Osteoblast (primary cell): Measurements from ENCODE around the gene CCNA2. TPM values are rescaled to one million over a fixed set of nuclear protein-coding genes. Genes with fewer than 3 reads are reported as not detected.

Experiments
- DNase-seq: peaks from one replicate; pipeline ENCODE4 v3.0.0; 2011; ENCODE audit warnings: low spot score, mixed read lengths; ENCODE audit not compliant: insufficient read length; ENCODE audit errors: missing footprints
- H2AFZ ChIP-seq: 2 replicates; pipeline ENCODE4 v1.6.0; 2011; ENCODE audit warnings: mild to moderate bottlenecking, low read length
- H3K27ac ChIP-seq: 2 replicates; pipeline ENCODE4 v1.5.1; 2011; ENCODE audit warnings: mild to moderate bottlenecking, low read depth, low read length, moderate library complexity
- H3K27me3 ChIP-seq: 2 replicates; pipeline ENCODE4 v1.6.0; 2012; ENCODE audit warnings: mild to moderate bottlenecking, control low read depth, inconsistent platforms, low read length, moderate library complexity; ENCODE audit not compliant: insufficient read depth
- H3K36me3 ChIP-seq: 2 replicates; pipeline ENCODE4 v1.5.1; 2011; ENCODE audit warnings: mild to moderate bottlenecking, low read length, control low read depth, moderate library complexity; ENCODE audit not compliant: insufficient read depth
- H3K4me1 ChIP-seq: 2 replicates; pipeline ENCODE4 v1.5.1; 2011; ENCODE audit warnings: mild to moderate bottlenecking, low read length, control low read depth, moderate library complexity; ENCODE audit not compliant: insufficient read depth
- H3K4me2 ChIP-seq: 2 replicates; pipeline ENCODE4 v1.6.0; 2011; ENCODE audit warnings: mild to moderate bottlenecking, low read length; ENCODE audit not compliant: insufficient read depth
- H3K4me3 ChIP-seq: fragments of 200-600 bp; sonication (generic); 3 replicates; pipeline ENCODE4 v1.5.1; 2012; ENCODE audit warnings: mild to moderate bottlenecking, low read length, inconsistent platforms; ENCODE audit not compliant: insufficient read depth
- H3K79me2 ChIP-seq: 2 replicates; pipeline ENCODE4 v1.6.0; 2012; ENCODE audit warnings: mild to moderate bottlenecking, low read length, control low read depth, inconsistent platforms; ENCODE audit not compliant: insufficient read depth
- H3K9me3 ChIP-seq: 2 replicates; pipeline ENCODE4 v1.5.1; 2011; ENCODE audit warnings: low read depth, low read length, control low read depth
- H4K20me1 ChIP-seq: 2 replicates; pipeline ENCODE4 v1.6.0; 2012; ENCODE audit warnings: mild to moderate bottlenecking, low read length, control low read depth; ENCODE audit not compliant: insufficient read depth
- total RNA-seq: library from RNA; depleted of rRNA; stranded (reverse); fragments of >200 nt; gene quantifications from 2 replicates; pipeline ENCODE4 v1.2.3, GENCODE V29; 2012
- TF ChIP-seq, protein P1 (sequence below): IDR thresholded peaks from 2 replicates; pipeline ENCODE4 v1.5.1; 2011; ENCODE audit warnings: mild to moderate bottlenecking, low read depth, low read length, moderate library complexity; ENCODE audit errors: extremely low read depth

CCNA2 gene
- total RNA-seq, 1 donor = 8.7 TPM

DNA sequence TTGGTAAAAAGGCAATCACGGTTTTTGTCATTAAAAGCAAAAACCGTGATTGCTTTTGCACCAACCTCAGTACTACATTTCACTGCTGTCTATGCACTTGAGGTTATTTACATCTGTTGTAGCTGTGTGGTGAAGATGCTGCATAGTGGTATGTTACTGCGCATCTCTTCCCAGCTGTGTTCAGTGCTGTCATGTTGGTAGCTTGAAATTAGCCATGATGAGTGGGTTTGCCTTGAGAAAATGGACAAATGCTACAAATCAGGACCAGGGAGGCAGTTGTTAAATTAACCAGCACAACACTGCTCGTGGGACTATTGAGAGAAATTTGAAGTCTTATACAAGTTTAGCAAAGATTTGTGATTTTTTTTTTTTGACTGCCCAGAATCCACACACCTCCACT, 56.5 kb downstream of the CCNA2 start:
- Histone ChIP-seq H3K79me2 (no peaks in the 10 kb centered on the region), H3K4me2 (no peak overlapping the region), H4K20me1 (no peaks in the 10 kb centered on the region), H3K9me3 (no peaks in the 10 kb centered on the region), H3K27ac (no peak overlapping the region), H3K4me3 (no peak overlapping the region), H3K27me3 (no peaks in the 10 kb centered on the region), H3K4me1 (no peaks in the 10 kb centered on the region), H3K36me3 (no peaks in the 10 kb centered on the region), H2AFZ (no peak overlapping the region)
- TF ChIP-seq, protein P1, sequence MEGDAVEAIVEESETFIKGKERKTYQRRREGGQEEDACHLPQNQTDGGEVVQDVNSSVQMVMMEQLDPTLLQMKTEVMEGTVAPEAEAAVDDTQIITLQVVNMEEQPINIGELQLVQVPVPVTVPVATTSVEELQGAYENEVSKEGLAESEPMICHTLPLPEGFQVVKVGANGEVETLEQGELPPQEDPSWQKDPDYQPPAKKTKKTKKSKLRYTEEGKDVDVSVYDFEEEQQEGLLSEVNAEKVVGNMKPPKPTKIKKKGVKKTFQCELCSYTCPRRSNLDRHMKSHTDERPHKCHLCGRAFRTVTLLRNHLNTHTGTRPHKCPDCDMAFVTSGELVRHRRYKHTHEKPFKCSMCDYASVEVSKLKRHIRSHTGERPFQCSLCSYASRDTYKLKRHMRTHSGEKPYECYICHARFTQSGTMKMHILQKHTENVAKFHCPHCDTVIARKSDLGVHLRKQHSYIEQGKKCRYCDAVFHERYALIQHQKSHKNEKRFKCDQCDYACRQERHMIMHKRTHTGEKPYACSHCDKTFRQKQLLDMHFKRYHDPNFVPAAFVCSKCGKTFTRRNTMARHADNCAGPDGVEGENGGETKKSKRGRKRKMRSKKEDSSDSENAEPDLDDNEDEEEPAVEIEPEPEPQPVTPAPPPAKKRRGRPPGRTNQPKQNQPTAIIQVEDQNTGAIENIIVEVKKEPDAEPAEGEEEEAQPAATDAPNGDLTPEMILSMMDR = no peak
- no peak for DNase-seq

Other genes starting within 250 kb of the CCNA2 start
- 1,038 and 1,166 TPM in 2 replicates for gene ANXA5, start 126.9 kb downstream of the CCNA2 start, total RNA-seq
- 0.72 and 1.8 TPM in 2 replicates for gene SMIM43, start 58.7 kb downstream of the CCNA2 start, total RNA-seq
- gene EXOSC9, start 22.6 kb downstream of the CCNA2 start, total RNA-seq = 30.8 and 31.2 TPM in 2 replicates
- 18.0 and 20.6 TPM in 2 replicates for gene BBS7, start 46.6 kb upstream of the CCNA2 start, total RNA-seq
- gene TRPC3, start 128.2 kb upstream of the CCNA2 start, total RNA-seq = under 0.01 and 0.29 TPM in 2 replicates